ENCODE measurements around the gene CHRNA9. TPM values are rescaled to one million over a fixed set of nuclear protein-coding genes. Genes with fewer than 3 reads are reported as not detected.
A peak's percentile ranks its signal among the peaks of the same experiment; 100 is the strongest.

The CHRNA9 gene
- total and polyA plus RNA-seq, 8 donors: 0.31 TPM; not detected in 7

- WGBS, 5 donors: 40 to 55% (median 49%) methylated on average over 5 of the region's 5 CpGs
- H3K27ac ChIP-seq: peak overlapping the region; percentile 79 to 95 (median 86)
- no peaks in the 10 kb centered on the region for H3K36me3 ChIP-seq
- no peak overlapping the region for H3K4me3 ChIP-seq
- no peaks in the 10 kb centered on the region for H3K27me3 ChIP-seq
- peaks cover 0 to 12% (median 5%) of the 10 kb centered on the region in 4 donors for H3K9me3 ChIP-seq
- TF ChIP-seq POLR2AphosphoS5 (IDR thresholded peaks at IDR 0.05) (peak in 2 of 3 donors; percentile 26 to 30), CTCF (IDR thresholded peaks at IDR 0.05) (no peak)
- DNase-seq: peak in 1 of 2 donors; percentile 79
- H3K4me1 ChIP-seq: peaks cover 7 to 13% (median 9%) of the 10 kb centered on the region in 4 donors
- intact Hi-C loops (cut with DNase I; ENCODE audit: low total_unique reads): no loop called here
These were observed 67.9 kb downstream of the CHRNA9 start for GRCh38 chr4:40403081-40403480.

Small RNAs within 50 kb of the gene (small RNA-seq; reads per million reads assigned to genes)
- gene RNU7-74P: 0 reads per million in 4 donors

Other genes with a start within 250 kb of the CHRNA9 start
- gene RHOH, start 138.3 kb upstream of the CHRNA9 start, total RNA-seq: 1 to 10 TPM; 1.3 to 4.8 (median 3.9) TPM
- gene RHOH, start 138.3 kb upstream of the CHRNA9 start, polyA plus RNA-seq: 1 to 10 TPM; 3.2 to 7.5 (median 5.4) TPM

Measured in stomach (tissue), 9 donors.